PC-3 (cell line): ENCODE results near the gene MPC2. TPM values are rescaled to one million over a fixed set of nuclear protein-coding genes. Genes with fewer than 3 reads are reported as not detected.

Experiments
- ATAC-seq: fragments of 200-7000 bp; cut with Tn5 transposase; 2 replicates; pipeline ENCODE4 v1.9.1; 2020; ENCODE audit warnings: mild to moderate bottlenecking, moderate library complexity
- BruUV-seq: library from RNA; stranded (reverse); fragments of 400-500 nt; replicated peaks from 2 replicates; lab custom pipeline; 2021; lab: Mats Ljungman, UMichigan
- CTCF ChIA-PET: fragments of 300-600 bp; sonication (Branson Sonifier 250); formaldehyde crosslinking; loops from one replicate; lab custom pipeline; 2022; ENCODE audit warnings: antibody characterized with exemption; lab: Charles Lee
- POLR2A ChIA-PET: fragments of 300-600 bp; sonication (Branson Sonifier 250); formaldehyde crosslinking; loops from one replicate; lab custom pipeline; 2022; ENCODE audit warnings: antibody characterized with exemption; ENCODE audit not compliant: unreplicated experiment; lab: Charles Lee
- DNase-seq: peaks from one replicate; pipeline ENCODE4 v3.0.0-alpha.2; 2015
- H2AFZ ChIP-seq: fragments of 300-600 bp; sonication (generic); 2 replicates; pipeline ENCODE4 v1.6.0; 2016; ENCODE audit warnings: antibody characterized with exemption, low read length
- H3F3A ChIP-seq: fragments of 300-600 bp; sonication (generic); one replicate; pipeline ENCODE4 v1.6.0; 2017; ENCODE audit warnings: antibody characterized with exemption, low read length, control low read depth, mild to moderate bottlenecking; ENCODE audit not compliant: unreplicated experiment
- H3K27ac ChIP-seq: fragments of 300-600 bp; sonication (generic); 2 replicates; pipeline ENCODE4 v1.5.1; 2016; ENCODE audit warnings: mild to moderate bottlenecking, low read length
- H3K27me3 ChIP-seq: fragments of 300-600 bp; sonication (generic); 2 replicates; pipeline ENCODE4 v1.6.1; 2016; ENCODE audit warnings: low read length, mixed read lengths
- H3K36me3 ChIP-seq: fragments of 300-600 bp; sonication (generic); 2 replicates; pipeline ENCODE4 v1.6.1; 2016; ENCODE audit warnings: low read depth, mixed run types, low read length, mixed read lengths
- H3K4me1 ChIP-seq: fragments of 300-600 bp; sonication (generic); 2 replicates; pipeline ENCODE4 v1.5.1; 2016; ENCODE audit warnings: low read length; ENCODE audit not compliant: insufficient read depth
- H3K4me2 ChIP-seq: fragments of 300-600 bp; sonication (generic); 2 replicates; pipeline ENCODE4 v1.6.0; 2016; ENCODE audit warnings: low read length
- H3K4me3 ChIP-seq: fragments of 300-600 bp; sonication (generic); 2 replicates; pipeline ENCODE4 v1.5.1; 2016; ENCODE audit warnings: mild to moderate bottlenecking, low read length, mixed read lengths
- H3K79me2 ChIP-seq: fragments of 300-600 bp; sonication (generic); 2 replicates; pipeline ENCODE4 v1.6.1; 2017; ENCODE audit warnings: low read length, mixed read lengths
- H3K9ac ChIP-seq: fragments of 300-600 bp; sonication (generic); 2 replicates; pipeline ENCODE4 v1.6.0; 2016; ENCODE audit warnings: mild to moderate bottlenecking, low read length
- H3K9me2 ChIP-seq: fragments of 300-600 bp; sonication (generic); replicated peaks from 2 replicates; pipeline ENCODE4 v1.6.1; 2016; ENCODE audit warnings: mixed run types, low read length, mixed read lengths
- H3K9me3 ChIP-seq: fragments of 300-600 bp; sonication (generic); 2 replicates; pipeline ENCODE4 v1.6.1; 2016; ENCODE audit warnings: low read length, mixed read lengths
- H4K20me1 ChIP-seq: fragments of 300-600 bp; sonication (generic); 2 replicates; pipeline ENCODE4 v1.6.1; 2016; ENCODE audit warnings: low read length, mixed read lengths
- CTCF ChIP-seq: fragments of 300-600 bp; sonication (generic); conservative IDR thresholded peaks from 2 replicates; pipeline ENCODE4 v1.5.1; 2017; ENCODE audit warnings: antibody characterized with exemption, low read depth, mild to moderate bottlenecking, low read length
- EZH2 ChIP-seq: fragments of 300-600 bp; sonication (generic); IDR thresholded peaks from one replicate; pipeline ENCODE4 v1.6.1; 2017; ENCODE audit warnings: antibody characterized with exemption, mild to moderate bottlenecking, low read length; ENCODE audit not compliant: unreplicated experiment
- EZH2phosphoT487 ChIP-seq: fragments of 300-600 bp; sonication (generic); IDR thresholded peaks from 2 replicates; pipeline ENCODE4 v1.6.1; 2018; ENCODE audit warnings: mild to moderate bottlenecking, antibody characterized with exemption, low read length, borderline replicate concordance
- intact Hi-C: fragments of 100-400 bp; cut with micrococcal nuclease; formaldehyde crosslinking; loops from 2 replicates; pipeline ENCODE4 v1.9.0; 2023
- total RNA-seq: library from RNA; depleted of rRNA; stranded (reverse); fragments of >200 nt; gene quantifications from 2 replicates; pipeline ENCODE4 v1.2.3, GENCODE V29; 2014

MPC2 gene
- total RNA-seq, 1 experiment from 2014 or later, result 60.8 TPM

GRCh38 chr1:167882376-167882775, 54.5 kb downstream of the MPC2 start:
- no TSS peak for BruUV-seq
- no peak for TF ChIP-seq EZH2phosphoT487
- TF ChIP-seq CTCF, result no peak
- TF ChIP-seq EZH2, result no peak

GRCh38 chr1:167881786-167882185, 55.1 kb downstream of the MPC2 start:
- no peaks in the 10 kb centered on the region for H3K36me3 ChIP-seq
- H3K27me3 ChIP-seq, result no peaks in the 10 kb centered on the region
- peak overlapping the region; percentile 55 for H3K4me2 ChIP-seq
- DNase-seq (peak; percentile 84), ATAC-seq (peak; percentile 97)
- no peaks in the 10 kb centered on the region for H3K9me2 ChIP-seq
- ChIA-PET CTCF (no interaction called here), POLR2A (no interaction called here)
- H2AFZ ChIP-seq, result no peak overlapping the region
- no peaks in the 10 kb centered on the region for H3F3A ChIP-seq
- no peaks in the 10 kb centered on the region for H3K79me2 ChIP-seq
- peak overlapping the region; percentile 5; the same call in 1 of the 2 replicates for H3K9ac ChIP-seq
- H3K27ac ChIP-seq, result peak overlapping the region; percentile 71
- peaks cover 16% of the 10 kb centered on the region for H3K4me1 ChIP-seq
- H3K9me3 ChIP-seq, result no peaks in the 10 kb centered on the region
- H3K4me3 ChIP-seq, result no peak overlapping the region
- H4K20me1 ChIP-seq, result no peaks in the 10 kb centered on the region
- no TSS peak for BruUV-seq
- TF ChIP-seq CTCF (no peak), EZH2phosphoT487 (no peak), EZH2 (no peak)
- intact Hi-C loops, result no loop called here

More at GRCh38 chr1:167882376-167882775, 54.5 kb downstream of the MPC2 start:
- ChIA-PET POLR2A (no interaction called here), CTCF (no interaction called here)
- intact Hi-C loops, result no loop called here
- H3F3A ChIP-seq, result no peaks in the 10 kb centered on the region
- H3K9ac ChIP-seq, result no peak overlapping the region
- H3K4me3 ChIP-seq, result no peak overlapping the region
- H2AFZ ChIP-seq, result no peak overlapping the region
- DNase-seq (no peak), ATAC-seq (no peak)
- no peaks in the 10 kb centered on the region for H3K27me3 ChIP-seq
- H3K79me2 ChIP-seq, result no peaks in the 10 kb centered on the region
- H3K27ac ChIP-seq, result no peak overlapping the region
- no peak overlapping the region for H3K4me2 ChIP-seq
- no peaks in the 10 kb centered on the region for H3K36me3 ChIP-seq
- H4K20me1 ChIP-seq, result no peaks in the 10 kb centered on the region
- H3K9me2 ChIP-seq, result no peaks in the 10 kb centered on the region
- H3K9me3 ChIP-seq, result no peaks in the 10 kb centered on the region
- H3K4me1 ChIP-seq, result peaks cover 16% of the 10 kb centered on the region

- Histone ChIP-seq H4K20me1 (no peaks in the 10 kb centered on the region), H3K36me3 (no peaks in the 10 kb centered on the region), H3K9me3 (no peaks in the 10 kb centered on the region), H3K4me2 (peak overlapping the region; percentile 55), H3K9me2 (no peaks in the 10 kb centered on the region), H3K4me3 (no peak overlapping the region), H3K79me2 (no peaks in the 10 kb centered on the region), H3F3A (no peaks in the 10 kb centered on the region), H2AFZ (no peak overlapping the region), H3K4me1 (peaks cover 16% of the 10 kb centered on the region), H3K27ac (peak overlapping the region; percentile 71), H3K27me3 (no peaks in the 10 kb centered on the region), H3K9ac (peak overlapping the region; percentile 5; the same call in 1 of the 2 replicates)
- POLR2A ChIA-PET, result no interaction called here
- DNase-seq (peak; percentile 75), ATAC-seq (peak; percentile 76)
- CTCF ChIA-PET, result no interaction called here
- no TSS peak for BruUV-seq
- TF ChIP-seq EZH2 (no peak), CTCF (no peak), EZH2phosphoT487 (no peak)
- intact Hi-C loops, result no loop called here
Measured at GRCh38 chr1:167881069-167881468, 55.8 kb downstream of the MPC2 start.
